ENCODE measurements around the gene LRP8. TPM values are rescaled to one million over a fixed set of nuclear protein-coding genes. Genes with fewer than 3 reads are reported as not detected.

The LRP8 gene
- total and polyA plus RNA-seq, 2 donors (not counting 3 experiments of a cell fraction or from before 2014, with no cell fraction given): 40.9 to 62.2 TPM

- peaks cover 12 to 23% of the 10 kb centered on the region in 2 experiments for H3K36me3 ChIP-seq (ENCODE audit: control insufficient read depth in 2 of 2, extremely low read depth in 1 of 2, insufficient read depth in 2 of 2, low read length in 2 of 2)
- POLR2A ChIA-PET: no interaction called here
- CTCF ChIA-PET: no interaction called here
These were observed 113.4 kb downstream of the LRP8 start for GRCh38 chr1:53214376-53214940.

More at GRCh38 chr1:53214376-53214940, 113.4 kb downstream of the LRP8 start:
- H3K9ac ChIP-seq (replicated peaks; ENCODE audit: extremely low read depth, insufficient read depth, low read length): no peak overlapping the region
- no peak overlapping the region for H3K27ac ChIP-seq (ENCODE audit: insufficient read depth, low read depth, low read length)
- H3K4me3 ChIP-seq (replicated peaks in 1 of 3; ENCODE audit: insufficient read depth in 1 of 3, low read depth in 1 of 3, low read length in 3 of 3): no peak overlapping the region
- no peaks in the 10 kb centered on the region for H3K9me3 ChIP-seq (replicated peaks; ENCODE audit: control insufficient read depth, insufficient read depth, low read length)
- DNase-seq (ENCODE audit: low read depth, low spot score) (no peak), FAIRE-seq (no peak)
- no TSS peak for BruUV-seq (replicated peaks)
- H3K9me1 ChIP-seq (replicated peaks; ENCODE audit: control insufficient read depth, extremely low read depth, insufficient read depth, low read length): no peaks in the 10 kb centered on the region
- H3K27me3 ChIP-seq (ENCODE audit: control insufficient read depth in 2 of 2, insufficient read depth in 2 of 2, low read length in 2 of 2): no peaks in the 10 kb centered on the region
- H4K20me1 ChIP-seq (replicated peaks; ENCODE audit: control insufficient read depth, extremely low read depth, insufficient read depth, low read length): no peaks in the 10 kb centered on the region
- H3K4me2 ChIP-seq (ENCODE audit: insufficient read depth, low read length): no peak overlapping the region
- dilution Hi-C loops (cut with MboI; ENCODE audit: extremely low pct_ligation_motif_present, low sequenced_read_pairs): no loop called here
- intact Hi-C loops (cut with micrococcal nuclease): no loop called here
- H2AFZ ChIP-seq (ENCODE audit: low read depth, low read length): no peak overlapping the region
- H3K4me1 ChIP-seq (ENCODE audit: control insufficient read depth, extremely low read depth, insufficient read depth, low read length): peaks cover 7% of the 10 kb centered on the region
- no peak for TF ChIP-seq CTCF (IDR thresholded peaks at IDR 0.05; ENCODE audit: extremely low read depth in 1 of 2, insufficient read depth in 1 of 2, low read depth in 1 of 2, low read length in 2 of 2)
- TF ChIP-seq EZH2 (IDR thresholded peaks at IDR 0.05; ENCODE audit: borderline replicate concordance, low read depth, low read length, severe bottlenecking): no peak
- no peak for TF ChIP-seq POLR2A (IDR thresholded peaks at IDR 0.05; ENCODE audit: low read depth, low read length)
- no peak for TF ChIP-seq MYC (IDR thresholded peaks at IDR 0.05; ENCODE audit: low read depth, low read length)
- TF ChIP-seq MAX (IDR thresholded peaks at IDR 0.05; ENCODE audit: insufficient read depth, insufficient read length): no peak
- TF ChIP-seq GATA2 (IDR thresholded peaks at IDR 0.05; ENCODE audit: insufficient read depth, insufficient read length, low read depth, low read length): no peak
- no peak for TF ChIP-seq POLR2AphosphoS5 (IDR thresholded peaks at IDR 0.05; ENCODE audit: insufficient read depth, low read depth, low read length)
- no peak for TF ChIP-seq FOS (IDR thresholded peaks at IDR 0.05; ENCODE audit: borderline replicate concordance, insufficient read depth, low read length)
- no peak for TF ChIP-seq JUN (IDR thresholded peaks at IDR 0.05; ENCODE audit: borderline replicate concordance, insufficient read depth, insufficient read length, low read depth)
- H3K79me2 ChIP-seq (ENCODE audit: control insufficient read depth, insufficient read depth, low read length): peaks cover 8% of the 10 kb centered on the region
